Measurements from ENCODE around the gene CACNA2D4. TPM values are rescaled to one million over a fixed set of nuclear protein-coding genes. Genes with fewer than 3 reads are reported as not detected.

CACNA2D4 gene
- total RNA-seq (1 to 10 TPM; 2.6 to 6.5 TPM), polyA plus RNA-seq (ENCODE audit: insufficient read length in 6 of 6) (1 to 10 TPM; 1.5 to 2.8 (median 1.8) TPM)
- long read RNA-seq, donor 1, partial matches to known transcripts = 0 of 3 reads
- long read RNA-seq, donor 1, other reads (novel, unspliced or antisense) = 0 of 3 reads
- long read RNA-seq, donor 2 = 0 reads
- long read RNA-seq, donor 3 = 0 reads
- long read RNA-seq, donor 4, partial matches to known transcripts = 0 of 2 reads
- long read RNA-seq, donor 4, other reads (novel, unspliced or antisense) = 2 of 2 reads
- long read RNA-seq, donor 5, partial matches to known transcripts = 0 of 1 reads
- long read RNA-seq, donor 5, other reads (novel, unspliced or antisense) = 0 of 1 reads
- long read RNA-seq, donor 6, partial matches to known transcripts = 0 of 2 reads
- long read RNA-seq, donor 6, other reads (novel, unspliced or antisense) = 0 of 2 reads
- long read RNA-seq, donor 7 = 0 reads
- long read RNA-seq, donor 8 = 0 reads
- long read RNA-seq, donor 9 = 0 reads
- long read RNA-seq, donor 10, partial matches to known transcripts = 3 of 4 reads
- long read RNA-seq, donor 10, other reads (novel, unspliced or antisense) = 1 of 4 reads
- long read RNA-seq, donor 11 = 0 reads
- long read RNA-seq, donor 12 = 0 reads

DNA sequence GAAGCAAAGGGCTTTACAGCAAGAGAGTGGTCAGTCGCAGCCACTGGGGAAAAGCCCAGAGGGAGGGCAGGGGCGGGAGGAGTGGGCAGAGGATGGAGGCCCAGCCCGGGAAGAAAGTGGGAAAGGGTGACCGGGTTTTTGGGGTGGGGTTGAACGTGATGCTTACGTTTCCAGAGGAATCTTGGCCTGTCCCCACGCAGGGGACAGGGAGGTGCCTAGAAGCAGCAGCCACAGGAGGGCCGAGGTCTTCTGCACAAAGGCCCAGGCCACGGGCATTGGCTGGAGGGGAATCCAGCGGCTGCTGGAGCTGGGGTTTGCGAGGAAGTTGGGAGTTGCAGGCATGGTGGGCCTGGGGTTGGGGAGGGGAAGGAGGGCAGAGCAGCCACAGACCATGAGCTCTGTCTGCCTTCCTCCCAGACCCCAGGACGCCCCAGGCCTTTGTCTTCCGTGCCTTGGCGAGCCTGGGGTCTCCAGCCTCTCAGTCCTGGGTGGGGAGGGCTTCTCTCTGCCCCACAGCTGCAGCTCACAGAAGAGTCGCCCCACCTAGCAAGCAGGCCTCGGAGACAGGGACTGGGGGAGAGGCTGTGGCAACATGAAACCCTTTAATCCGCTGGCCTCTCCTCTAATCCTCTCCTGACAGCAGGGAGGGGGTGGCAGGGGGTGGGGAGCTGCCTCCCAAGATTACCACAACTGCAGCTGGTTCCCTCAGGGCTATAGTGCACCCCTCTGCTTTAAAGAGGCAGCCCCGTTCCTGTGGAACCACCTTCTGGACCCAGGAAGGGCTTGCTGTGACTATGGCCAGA lies at the start of gene CACNA2D4:
CACNA2D4 (minus strand) TSS at position 572 of the 803 bp plus-strand sequence; CDS start at position 393, 179 bp downstream.
- intact Hi-C loops (cut with DNase I) = no loop called here
- H3K4me3 ChIP-seq = peak within 1 kb of the TSS in 1 of 2 donors; percentile 40
- H3K27me3 ChIP-seq = peaks cover 0 to 33% of the 10 kb centered on the region in 2 donors
- H3K27ac ChIP-seq = peak within 1 kb of the TSS; percentile 44 to 68
- H3K36me3 ChIP-seq = no peaks in the 10 kb centered on the region
- DNase-seq (peak in 2 of 4 donors; percentile 32 to 81), ATAC-seq (no peak)
- no peaks in the 10 kb centered on the region for H3K9me3 ChIP-seq
- H3K4me1 ChIP-seq = peaks cover 0 to 19% of the 10 kb centered on the region in 2 donors
- TF ChIP-seq, protein P1, sequence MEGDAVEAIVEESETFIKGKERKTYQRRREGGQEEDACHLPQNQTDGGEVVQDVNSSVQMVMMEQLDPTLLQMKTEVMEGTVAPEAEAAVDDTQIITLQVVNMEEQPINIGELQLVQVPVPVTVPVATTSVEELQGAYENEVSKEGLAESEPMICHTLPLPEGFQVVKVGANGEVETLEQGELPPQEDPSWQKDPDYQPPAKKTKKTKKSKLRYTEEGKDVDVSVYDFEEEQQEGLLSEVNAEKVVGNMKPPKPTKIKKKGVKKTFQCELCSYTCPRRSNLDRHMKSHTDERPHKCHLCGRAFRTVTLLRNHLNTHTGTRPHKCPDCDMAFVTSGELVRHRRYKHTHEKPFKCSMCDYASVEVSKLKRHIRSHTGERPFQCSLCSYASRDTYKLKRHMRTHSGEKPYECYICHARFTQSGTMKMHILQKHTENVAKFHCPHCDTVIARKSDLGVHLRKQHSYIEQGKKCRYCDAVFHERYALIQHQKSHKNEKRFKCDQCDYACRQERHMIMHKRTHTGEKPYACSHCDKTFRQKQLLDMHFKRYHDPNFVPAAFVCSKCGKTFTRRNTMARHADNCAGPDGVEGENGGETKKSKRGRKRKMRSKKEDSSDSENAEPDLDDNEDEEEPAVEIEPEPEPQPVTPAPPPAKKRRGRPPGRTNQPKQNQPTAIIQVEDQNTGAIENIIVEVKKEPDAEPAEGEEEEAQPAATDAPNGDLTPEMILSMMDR (IDR thresholded peaks at IDR 0.05) = no peak

DNA sequence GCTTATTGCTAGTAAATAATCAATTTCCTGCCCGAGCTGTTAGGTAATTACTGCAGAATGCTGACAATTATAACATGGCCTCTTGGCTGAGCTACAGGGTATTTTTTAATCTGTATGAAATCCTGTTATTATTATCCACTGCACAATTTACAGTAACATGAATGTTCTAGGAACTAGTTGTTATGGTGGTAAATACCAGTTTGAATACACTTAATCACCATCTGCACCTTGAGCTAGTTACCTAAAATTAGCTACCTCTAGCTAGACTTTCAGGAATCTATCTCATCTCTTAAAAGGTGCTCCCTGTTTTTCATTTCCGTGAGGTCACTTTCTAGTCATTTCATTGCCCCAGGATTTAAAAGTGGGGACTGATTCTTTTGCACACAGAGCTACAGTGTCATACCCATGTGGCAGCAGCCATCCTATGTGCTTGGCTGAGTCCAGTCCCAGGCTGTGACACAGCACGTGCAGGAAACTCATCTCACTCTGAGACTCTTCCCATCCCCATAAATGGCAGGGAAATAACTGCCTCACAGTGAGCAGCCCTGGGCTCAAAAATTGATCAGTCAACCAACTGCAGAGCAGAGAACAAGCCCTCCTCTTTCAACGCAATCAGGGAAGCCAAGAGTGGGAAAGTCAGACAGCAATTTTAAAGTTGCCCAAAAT lies 48.2 kb upstream of the CACNA2D4 start:
- peaks cover 0 to 30% of the 10 kb centered on the region in 2 donors for H3K36me3 ChIP-seq
- TF ChIP-seq, protein P1 (IDR thresholded peaks at IDR 0.05) = no peak
- no peaks in the 10 kb centered on the region for H3K9me3 ChIP-seq
- no peak overlapping the region for H3K27ac ChIP-seq
- intact Hi-C loops (cut with DNase I) = no loop called here
- H3K4me3 ChIP-seq = no peak overlapping the region
- H3K27me3 ChIP-seq = no peaks in the 10 kb centered on the region
- H3K4me1 ChIP-seq = no peaks in the 10 kb centered on the region
- DNase-seq = no peak
- no peak for ATAC-seq

DNA sequence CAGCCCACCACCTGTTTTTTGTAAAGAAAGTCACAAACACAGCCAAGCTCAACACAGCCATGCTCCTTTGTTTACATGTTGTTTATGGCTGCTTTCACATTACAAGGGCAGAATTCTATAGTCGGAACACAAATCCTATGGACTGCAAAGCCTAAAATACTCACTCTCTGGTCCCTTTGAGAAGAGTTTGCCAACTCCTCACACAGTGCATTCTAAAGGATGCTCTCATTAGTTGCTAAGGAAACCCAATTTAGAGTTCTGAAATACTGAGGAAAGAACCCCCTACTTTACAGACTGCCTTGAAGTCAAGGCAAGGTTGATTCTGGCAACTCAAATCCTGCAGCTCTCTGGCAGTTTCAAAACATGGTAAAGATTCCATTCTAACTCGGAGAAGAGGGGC lies 47.5 kb upstream of the CACNA2D4 start:
- Histone ChIP-seq H3K36me3 (peaks cover 0 to 30% of the 10 kb centered on the region in 2 donors), H3K9me3 (no peaks in the 10 kb centered on the region), H3K27me3 (no peaks in the 10 kb centered on the region), H3K27ac (no peak overlapping the region), H3K4me1 (no peaks in the 10 kb centered on the region), H3K4me3 (no peak overlapping the region)
- no peak for ATAC-seq
- intact Hi-C loops (cut with DNase I) = no loop called here
- DNase-seq = no peak
- TF ChIP-seq, protein P1 (IDR thresholded peaks at IDR 0.05) = no peak

GRCh38 chr12:1962051-1963020 lies 43.9 kb upstream of the CACNA2D4 start:
- Histone ChIP-seq H3K9me3 (no peaks in the 10 kb centered on the region), H3K4me3 (no peak overlapping the region), H3K36me3 (peaks cover 0 to 30% of the 10 kb centered on the region in 2 donors), H3K27ac (no peak overlapping the region), H3K4me1 (no peaks in the 10 kb centered on the region), H3K27me3 (no peaks in the 10 kb centered on the region)
- no peak for DNase-seq
- intact Hi-C loops (cut with DNase I) = no loop called here
- TF ChIP-seq, protein P1 (IDR thresholded peaks at IDR 0.05) = no peak
- no peak for ATAC-seq
